Measurements from ENCODE around the gene BACH2. TPM values are rescaled to one million over a fixed set of nuclear protein-coding genes. Genes with fewer than 3 reads are reported as not detected.
A peak's percentile ranks its signal among the peaks of the same experiment; 100 is the strongest.

Gene BACH2
- polyA plus RNA-seq, 1 experiment = 2.2 TPM

DNA sequence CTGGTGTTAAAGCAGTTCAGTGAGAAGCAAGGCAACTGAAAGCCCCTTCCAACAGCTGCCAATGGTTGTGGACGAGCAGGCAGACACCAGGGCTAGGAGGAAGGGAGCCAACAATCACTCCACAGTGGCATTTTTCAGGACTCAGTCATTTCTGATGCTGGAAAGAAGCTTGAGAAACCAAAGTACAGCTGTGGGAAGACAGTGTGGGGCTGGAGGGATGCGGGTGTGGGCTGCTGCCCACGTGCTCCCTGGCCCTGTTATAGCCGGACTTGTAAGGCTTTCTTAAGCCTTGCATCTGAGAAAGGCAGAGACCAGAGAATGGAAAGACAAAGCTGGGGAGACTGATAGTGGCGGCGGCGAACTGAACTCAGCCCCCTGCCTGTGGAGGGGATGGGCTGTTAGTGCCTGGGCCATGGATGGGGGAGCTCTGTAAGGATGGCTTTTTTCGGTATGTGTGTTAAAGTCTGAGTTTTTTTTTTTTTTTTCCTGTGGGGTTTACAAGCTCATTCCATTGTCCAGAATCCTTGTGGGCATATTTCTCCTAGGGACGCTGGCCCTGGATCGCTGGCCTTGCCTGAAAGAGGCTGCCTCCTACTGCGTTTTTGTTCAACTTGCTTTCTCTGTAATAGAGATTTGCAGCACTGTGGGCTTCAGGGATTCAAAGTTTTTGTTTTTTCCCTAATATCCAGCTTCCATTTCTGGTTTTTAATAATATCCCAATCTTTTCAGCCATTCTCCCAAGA lies 310.7 kb downstream of the BACH2 start:
- Histone ChIP-seq H3K9me3 (ENCODE audit: control insufficient read depth, insufficient read depth, low read length) (no peaks in the 10 kb centered on the region), H3K4me3 (ENCODE audit: low read depth, low read length) (peak overlapping the region; percentile 31), H3K27me3 (ENCODE audit: control insufficient read depth, insufficient read depth, low read length) (no peaks in the 10 kb centered on the region), H3K27ac (ENCODE audit: low read depth, low read length) (peak overlapping the region; percentile 94)
- peak; percentile 90 for DNase-seq (ENCODE audit: low read depth, low spot score)
- ChIA-PET POLR2A (interaction anchor here (0.5 to 2.6 kb wide), 10 partner anchors 8 to 383 kb away, joined by 3 to 47 read pairs (median 4); no protein-coding TSS in a partner anchor), CTCF (interaction anchor here (0.6 to 2.4 kb wide), 9 partner anchors 9 to 493 kb away, joined by 3 to 12 read pairs (median 4); no protein-coding TSS in a partner anchor)
- TF ChIP-seq, protein P1, sequence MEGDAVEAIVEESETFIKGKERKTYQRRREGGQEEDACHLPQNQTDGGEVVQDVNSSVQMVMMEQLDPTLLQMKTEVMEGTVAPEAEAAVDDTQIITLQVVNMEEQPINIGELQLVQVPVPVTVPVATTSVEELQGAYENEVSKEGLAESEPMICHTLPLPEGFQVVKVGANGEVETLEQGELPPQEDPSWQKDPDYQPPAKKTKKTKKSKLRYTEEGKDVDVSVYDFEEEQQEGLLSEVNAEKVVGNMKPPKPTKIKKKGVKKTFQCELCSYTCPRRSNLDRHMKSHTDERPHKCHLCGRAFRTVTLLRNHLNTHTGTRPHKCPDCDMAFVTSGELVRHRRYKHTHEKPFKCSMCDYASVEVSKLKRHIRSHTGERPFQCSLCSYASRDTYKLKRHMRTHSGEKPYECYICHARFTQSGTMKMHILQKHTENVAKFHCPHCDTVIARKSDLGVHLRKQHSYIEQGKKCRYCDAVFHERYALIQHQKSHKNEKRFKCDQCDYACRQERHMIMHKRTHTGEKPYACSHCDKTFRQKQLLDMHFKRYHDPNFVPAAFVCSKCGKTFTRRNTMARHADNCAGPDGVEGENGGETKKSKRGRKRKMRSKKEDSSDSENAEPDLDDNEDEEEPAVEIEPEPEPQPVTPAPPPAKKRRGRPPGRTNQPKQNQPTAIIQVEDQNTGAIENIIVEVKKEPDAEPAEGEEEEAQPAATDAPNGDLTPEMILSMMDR (IDR thresholded peaks at IDR 0.05; ENCODE audit: low read depth, low read length) = no peak

DNA sequence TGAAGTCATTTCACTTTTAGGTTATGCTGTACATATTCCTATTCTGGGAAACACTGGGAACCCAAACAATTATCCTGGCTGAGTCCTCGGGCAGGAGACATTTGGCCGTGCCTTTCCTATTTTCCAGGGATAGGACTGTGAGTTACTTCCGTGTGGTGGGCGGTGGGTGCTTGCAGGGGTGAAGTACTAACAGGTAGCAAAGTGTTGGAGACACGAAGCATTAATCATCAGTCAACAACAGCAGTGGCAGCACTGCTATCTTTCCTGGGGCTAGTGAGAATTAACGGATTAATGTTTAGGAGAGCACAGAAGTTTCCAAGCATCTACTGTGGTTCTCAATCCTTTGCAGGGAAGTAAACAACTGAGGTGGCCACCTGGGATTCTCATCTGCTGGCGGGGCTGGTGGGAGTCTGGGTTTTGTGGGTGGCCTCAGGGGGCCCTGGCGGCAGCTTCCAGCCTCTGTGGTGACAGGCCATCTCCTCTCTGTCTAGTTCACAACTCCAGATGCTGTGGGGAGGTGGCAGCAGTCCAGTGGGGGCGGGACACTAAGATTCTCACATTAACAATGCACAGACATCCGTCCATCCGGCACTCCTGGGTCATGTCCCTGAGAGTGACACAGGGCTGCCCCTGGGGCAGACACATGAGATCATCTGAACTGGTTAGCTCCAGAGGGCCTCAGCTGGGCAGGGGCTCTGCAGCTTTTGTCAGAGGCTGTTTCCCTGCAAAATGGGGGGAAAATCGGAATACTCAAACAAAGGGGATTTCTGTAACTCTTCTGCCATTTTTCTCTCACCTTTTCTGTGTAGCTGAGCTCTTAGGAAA lies 311.5 kb downstream of the BACH2 start:
- ChIA-PET CTCF (interaction anchor here (0.6 to 1.9 kb wide), 6 partner anchors 8 to 494 kb away, joined by 3 to 6 read pairs (median 4); no protein-coding TSS in a partner anchor), POLR2A (interaction anchor here (0.6 to 2.6 kb wide), 7 partner anchors 8 to 300 kb away, joined by 3 to 47 read pairs (median 5); no protein-coding TSS in a partner anchor)
- H3K4me3 ChIP-seq (ENCODE audit: low read depth, low read length) = no peak overlapping the region
- H3K27me3 ChIP-seq (ENCODE audit: control insufficient read depth, insufficient read depth, low read length) = no peaks in the 10 kb centered on the region
- TF ChIP-seq, protein P1 (IDR thresholded peaks at IDR 0.05; ENCODE audit: low read depth, low read length) = no peak
- no peak for DNase-seq (ENCODE audit: low read depth, low spot score)
- H3K9me3 ChIP-seq (ENCODE audit: control insufficient read depth, insufficient read depth, low read length) = no peaks in the 10 kb centered on the region
- peak overlapping the region; percentile 94 for H3K27ac ChIP-seq (ENCODE audit: low read depth, low read length)

DNA sequence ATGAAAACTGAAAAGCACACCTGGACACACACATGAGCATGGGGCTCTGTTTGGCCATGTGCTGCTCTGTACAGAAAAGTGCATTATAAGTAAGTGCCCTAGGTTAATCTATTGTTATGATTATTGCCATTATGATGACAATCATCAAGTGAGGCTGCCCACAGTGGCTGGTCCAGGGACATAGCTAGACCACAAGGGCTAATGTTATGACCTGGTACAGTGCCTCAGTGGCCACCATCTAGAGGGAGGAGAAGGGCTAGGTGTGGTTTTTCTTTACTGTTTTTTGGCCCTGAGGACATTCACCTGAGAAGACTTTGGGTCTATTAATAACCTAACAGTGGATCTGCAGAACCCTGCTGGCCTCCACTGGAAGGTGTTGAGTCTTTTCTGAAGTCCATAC lies 316.3 kb downstream of the BACH2 start:
- H3K27me3 ChIP-seq (ENCODE audit: control insufficient read depth, insufficient read depth, low read length) = no peaks in the 10 kb centered on the region
- TF ChIP-seq, protein P1 (IDR thresholded peaks at IDR 0.05; ENCODE audit: low read depth, low read length) = no peak
- no peaks in the 10 kb centered on the region for H3K9me3 ChIP-seq (ENCODE audit: control insufficient read depth, insufficient read depth, low read length)
- ChIA-PET POLR2A (no interaction called here), CTCF (no interaction called here)
- H3K4me3 ChIP-seq (ENCODE audit: low read depth, low read length) = no peak overlapping the region
- no peak for DNase-seq (ENCODE audit: low read depth, low spot score)
- H3K27ac ChIP-seq (ENCODE audit: low read depth, low read length) = no peak overlapping the region

DNA sequence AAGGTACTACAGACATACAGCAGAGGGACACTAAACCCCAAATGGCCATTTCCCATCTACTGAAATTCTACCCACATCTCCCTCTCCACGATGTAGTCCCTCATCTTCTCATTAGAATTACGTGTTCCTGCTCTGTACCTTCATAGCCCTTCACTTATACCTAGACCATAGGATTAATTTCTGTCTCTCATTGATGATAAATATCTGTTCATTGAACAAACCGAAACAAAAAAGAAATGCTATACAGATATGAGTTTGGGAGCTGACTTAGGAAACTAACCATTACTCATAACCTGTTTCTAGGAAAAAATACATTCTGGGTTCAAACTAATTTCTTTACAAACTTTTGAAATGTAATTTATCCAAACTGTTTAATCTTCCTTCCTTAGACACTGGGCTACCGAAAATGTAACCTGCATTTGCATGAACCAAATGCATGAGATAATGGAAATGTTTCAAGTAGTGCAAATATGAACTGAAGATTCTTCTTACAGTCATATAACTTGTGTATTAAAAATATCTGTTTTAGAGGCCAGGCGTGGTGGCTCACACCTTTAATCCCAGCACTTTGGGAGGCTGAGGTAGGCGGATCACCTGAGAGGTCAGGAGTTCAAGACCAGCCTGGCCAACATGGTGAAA lies 317.0 kb downstream of the BACH2 start:
- CTCF ChIA-PET = interaction anchor here (1.3 to 2.1 kb wide), 2 partner anchors 39 to 414 kb away, joined by 4 to 6 read pairs; no protein-coding TSS in a partner anchor

More for the DNA sequence above, 317.0 kb downstream of the BACH2 start:
- Histone ChIP-seq H3K27me3 (ENCODE audit: control insufficient read depth, insufficient read depth, low read length) (no peaks in the 10 kb centered on the region), H3K9me3 (ENCODE audit: control insufficient read depth, insufficient read depth, low read length) (no peaks in the 10 kb centered on the region), H3K27ac (ENCODE audit: low read depth, low read length) (no peak overlapping the region), H3K4me3 (ENCODE audit: low read depth, low read length) (no peak overlapping the region)
- no peak for DNase-seq (ENCODE audit: low read depth, low spot score)
- POLR2A ChIA-PET = no interaction called here
- TF ChIP-seq, protein P1 (IDR thresholded peaks at IDR 0.05; ENCODE audit: low read depth, low read length) = no peak

Measured in AG04450 (cell line).